Measurements from ENCODE around the gene MGAT4C.
A peak's percentile ranks its signal among the peaks of the same experiment; 100 is the strongest.

The MGAT4C gene

DNA sequence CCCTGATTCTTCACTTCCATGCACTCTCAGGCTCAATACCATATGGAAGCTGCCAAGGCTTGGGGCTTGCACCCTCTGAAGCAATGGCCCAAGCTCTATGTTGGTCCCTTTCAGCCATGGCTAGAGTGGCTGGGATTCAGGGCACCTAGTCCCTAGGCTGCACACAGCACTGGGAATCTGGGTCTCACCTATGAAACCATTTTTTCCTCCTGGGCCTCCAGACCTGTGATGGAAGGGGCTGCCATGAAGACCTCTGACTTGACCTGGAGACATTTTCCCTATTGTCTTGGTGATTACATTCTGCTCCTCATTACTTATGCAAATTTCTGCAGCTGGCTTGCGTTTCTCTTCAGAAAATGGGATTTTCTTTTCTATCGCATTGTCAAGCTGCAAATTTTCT is 258.1 kb downstream of the MGAT4C start:
- Histone ChIP-seq H2BK15ac (ENCODE audit: low read depth, poor library complexity, severe bottlenecking) (no peak overlapping the region), H3K27me3 (ENCODE audit: control insufficient read depth in 1 of 2, insufficient read depth in 1 of 2, low read length in 2 of 2) (no peaks in the 10 kb centered on the region), H3K23ac (ENCODE audit: low read length in 2 of 2) (no peak overlapping the region), H2BK12ac (ENCODE audit: low read length in 2 of 2) (no peak overlapping the region), H3K9ac (ENCODE audit: low read length) (no peak overlapping the region), H3K14ac (ENCODE audit: low read length in 2 of 2) (no peak overlapping the region), H3K4ac (ENCODE audit: low read depth in 1 of 2, low read length in 2 of 2) (no peak overlapping the region), H3K4me2 (ENCODE audit: low read length, poor library complexity, severe bottlenecking) (no peak overlapping the region), H2BK5ac (ENCODE audit: low read depth, low read length, poor library complexity, severe bottlenecking) (no peak overlapping the region), H3K79me1 (replicated peaks; ENCODE audit: low read length, poor library complexity, severe bottlenecking) (no peaks in the 10 kb centered on the region), H3K9me3 (ENCODE audit: control insufficient read depth, low read length) (peaks cover 13% of the 10 kb centered on the region), H3K18ac (ENCODE audit: low read depth in 1 of 2, low read length in 2 of 2) (no peak overlapping the region), H3K27ac (ENCODE audit: low read length, poor library complexity, severe bottlenecking) (no peak overlapping the region), H4K8ac (ENCODE audit: low read length) (no peak overlapping the region), H2BK120ac (ENCODE audit: low read depth, low read length) (no peak overlapping the region), H2AFZ (ENCODE audit: low read depth, low read length) (no peak overlapping the region), H2AK5ac (ENCODE audit: low read length, severe bottlenecking) (no peak overlapping the region), H4K91ac (ENCODE audit: low read length) (no peak overlapping the region), H3K4me1 (ENCODE audit: control insufficient read depth, insufficient read depth, low read depth, low read length) (no peaks in the 10 kb centered on the region), H3K4me3 (ENCODE audit: insufficient read depth in 1 of 2, low read depth in 1 of 2, low read length in 2 of 2) (no peak overlapping the region), H3K36me3 (ENCODE audit: control insufficient read depth in 1 of 2, insufficient read depth in 2 of 2, low read depth in 1 of 2, low read length in 2 of 2) (peaks cover 0 to 7% of the 10 kb centered on the region in 2 experiments)
- WGBS, result 89% methylated on average over 2 of the region's 2 CpGs
- no peak for DNase-seq

GRCh38 chr12:85996280-85996679 is 259.9 kb downstream of the MGAT4C start:
- H3K79me1 ChIP-seq (replicated peaks; ENCODE audit: low read length, poor library complexity, severe bottlenecking), result no peaks in the 10 kb centered on the region
- no peak overlapping the region for H4K91ac ChIP-seq (ENCODE audit: low read length)
- no peak overlapping the region for H2BK120ac ChIP-seq (ENCODE audit: low read depth, low read length)
- no peak overlapping the region for H2BK5ac ChIP-seq (ENCODE audit: low read depth, low read length, poor library complexity, severe bottlenecking)
- no peak overlapping the region for H3K4ac ChIP-seq (ENCODE audit: low read depth in 1 of 2, low read length in 2 of 2)
- peak; percentile 9 for DNase-seq
- no peak overlapping the region for H3K14ac ChIP-seq (ENCODE audit: low read length in 2 of 2)
- no peak overlapping the region for H2BK15ac ChIP-seq (ENCODE audit: low read depth, poor library complexity, severe bottlenecking)
- H2BK12ac ChIP-seq (ENCODE audit: low read length in 2 of 2), result no peak overlapping the region
- H3K9ac ChIP-seq (ENCODE audit: low read length), result no peak overlapping the region
- H3K4me1 ChIP-seq (ENCODE audit: control insufficient read depth, insufficient read depth, low read depth, low read length), result no peaks in the 10 kb centered on the region
- no peak overlapping the region for H3K27ac ChIP-seq (ENCODE audit: low read length, poor library complexity, severe bottlenecking)
- H4K8ac ChIP-seq (ENCODE audit: low read length), result no peak overlapping the region
- no peak overlapping the region for H2AK5ac ChIP-seq (ENCODE audit: low read length, severe bottlenecking)
- H3K9me3 ChIP-seq (ENCODE audit: control insufficient read depth, low read length), result peaks cover 26% of the 10 kb centered on the region
- peaks cover 0 to 13% of the 10 kb centered on the region in 2 experiments for H3K36me3 ChIP-seq (ENCODE audit: control insufficient read depth in 1 of 2, insufficient read depth in 2 of 2, low read depth in 1 of 2, low read length in 2 of 2)
- no peak overlapping the region for H2AFZ ChIP-seq (ENCODE audit: low read depth, low read length)
- no peaks in the 10 kb centered on the region for H3K27me3 ChIP-seq (ENCODE audit: control insufficient read depth in 1 of 2, insufficient read depth in 1 of 2, low read length in 2 of 2)
- no peak overlapping the region for H3K18ac ChIP-seq (ENCODE audit: low read depth in 1 of 2, low read length in 2 of 2)
- H3K4me2 ChIP-seq (ENCODE audit: low read length, poor library complexity, severe bottlenecking), result no peak overlapping the region
- H3K23ac ChIP-seq (ENCODE audit: low read length in 2 of 2), result no peak overlapping the region
- 100% methylated on average over 1 of the region's 3 CpGs for WGBS
- H3K4me3 ChIP-seq (ENCODE audit: insufficient read depth in 1 of 2, low read depth in 1 of 2, low read length in 2 of 2), result no peak overlapping the region

DNA sequence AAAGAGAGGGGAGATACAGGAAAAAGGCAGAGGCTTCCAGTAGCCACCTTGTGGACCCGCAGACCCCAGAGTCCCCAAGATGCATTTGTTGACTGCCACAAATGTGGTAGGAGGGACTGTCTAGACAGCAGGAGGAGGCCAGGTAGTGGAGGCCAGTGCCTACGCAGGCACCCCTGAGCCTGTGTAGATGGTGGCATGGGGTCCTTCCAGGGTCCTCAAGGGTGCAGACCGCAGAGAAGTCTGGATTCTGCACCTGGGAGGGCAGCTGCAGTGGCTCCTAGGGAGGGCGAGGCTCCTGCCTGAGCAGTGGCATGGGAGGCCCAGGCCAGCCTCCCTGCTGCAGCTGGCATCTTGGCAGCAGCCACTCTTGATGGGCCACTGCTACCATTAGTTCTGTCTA is 262.4 kb downstream of the MGAT4C start:
- H2AK5ac ChIP-seq (ENCODE audit: low read length, severe bottlenecking), result no peak overlapping the region
- DNase-seq, result no peak
- H3K14ac ChIP-seq (ENCODE audit: low read length in 2 of 2), result peak overlapping the region in 1 of 2 experiments; percentile 30
- no peak overlapping the region for H2BK5ac ChIP-seq (ENCODE audit: low read depth, low read length, poor library complexity, severe bottlenecking)
- no peaks in the 10 kb centered on the region for H3K79me1 ChIP-seq (replicated peaks; ENCODE audit: low read length, poor library complexity, severe bottlenecking)
- no peak overlapping the region for H3K27ac ChIP-seq (ENCODE audit: low read length, poor library complexity, severe bottlenecking)
- no peak overlapping the region for H4K8ac ChIP-seq (ENCODE audit: low read length)
- peaks cover 0 to 18% of the 10 kb centered on the region in 2 experiments for H3K36me3 ChIP-seq (ENCODE audit: control insufficient read depth in 1 of 2, insufficient read depth in 2 of 2, low read depth in 1 of 2, low read length in 2 of 2)
- no peak overlapping the region for H2BK120ac ChIP-seq (ENCODE audit: low read depth, low read length)
- no peak overlapping the region for H3K4me2 ChIP-seq (ENCODE audit: low read length, poor library complexity, severe bottlenecking)
- no peak overlapping the region for H2AFZ ChIP-seq (ENCODE audit: low read depth, low read length)
- no peak overlapping the region for H3K4me3 ChIP-seq (ENCODE audit: insufficient read depth in 1 of 2, low read depth in 1 of 2, low read length in 2 of 2)
- WGBS, result 96% methylated on average over 4 of the region's 4 CpGs
- H3K9me3 ChIP-seq (ENCODE audit: control insufficient read depth, low read length), result peaks cover 25% of the 10 kb centered on the region
- no peak overlapping the region for H3K9ac ChIP-seq (ENCODE audit: low read length)
- H3K4me1 ChIP-seq (ENCODE audit: control insufficient read depth, insufficient read depth, low read depth, low read length), result no peaks in the 10 kb centered on the region
- no peak overlapping the region for H3K4ac ChIP-seq (ENCODE audit: low read depth in 1 of 2, low read length in 2 of 2)
- H4K91ac ChIP-seq (ENCODE audit: low read length), result no peak overlapping the region
- H2BK15ac ChIP-seq (ENCODE audit: low read depth, poor library complexity, severe bottlenecking), result no peak overlapping the region
- no peak overlapping the region for H3K23ac ChIP-seq (ENCODE audit: low read length in 2 of 2)
- H2BK12ac ChIP-seq (ENCODE audit: low read length in 2 of 2), result no peak overlapping the region
- H3K18ac ChIP-seq (ENCODE audit: low read depth in 1 of 2, low read length in 2 of 2), result no peak overlapping the region
- no peaks in the 10 kb centered on the region for H3K27me3 ChIP-seq (ENCODE audit: control insufficient read depth in 1 of 2, insufficient read depth in 1 of 2, low read length in 2 of 2)

DNA sequence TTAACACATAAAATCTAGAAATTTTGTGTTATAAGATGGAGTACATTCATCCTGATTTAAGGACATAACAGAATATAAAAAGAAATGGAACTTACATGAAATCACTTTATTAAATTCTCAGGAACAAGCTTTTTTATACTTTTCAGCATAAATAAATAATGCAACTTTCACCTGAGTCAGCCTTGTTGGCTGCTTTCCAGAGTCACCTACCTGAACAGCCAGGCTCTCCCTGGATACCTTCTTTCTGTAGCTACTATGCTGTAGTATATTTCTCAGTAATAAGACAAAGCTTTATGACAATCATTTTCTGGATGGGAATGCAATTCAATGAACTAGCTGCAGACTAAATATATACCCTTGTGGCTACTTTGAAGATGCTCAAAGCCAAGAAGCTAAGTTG is 270.2 kb downstream of the MGAT4C start:
- Histone ChIP-seq H4K8ac (ENCODE audit: low read length) (no peak overlapping the region), H2AFZ (ENCODE audit: low read depth, low read length) (no peak overlapping the region), H3K4me2 (ENCODE audit: low read length, poor library complexity, severe bottlenecking) (no peak overlapping the region), H3K4me3 (ENCODE audit: insufficient read depth in 1 of 2, low read depth in 1 of 2, low read length in 2 of 2) (no peak overlapping the region), H3K36me3 (ENCODE audit: control insufficient read depth in 1 of 2, insufficient read depth in 2 of 2, low read depth in 1 of 2, low read length in 2 of 2) (peaks cover 0 to 2% of the 10 kb centered on the region in 2 experiments), H3K9ac (ENCODE audit: low read length) (no peak overlapping the region), H3K27ac (ENCODE audit: low read length, poor library complexity, severe bottlenecking) (no peak overlapping the region), H3K79me1 (replicated peaks; ENCODE audit: low read length, poor library complexity, severe bottlenecking) (no peaks in the 10 kb centered on the region), H4K91ac (ENCODE audit: low read length) (no peak overlapping the region), H2BK15ac (ENCODE audit: low read depth, poor library complexity, severe bottlenecking) (no peak overlapping the region), H3K18ac (ENCODE audit: low read depth in 1 of 2, low read length in 2 of 2) (no peak overlapping the region), H3K23ac (ENCODE audit: low read length in 2 of 2) (no peak overlapping the region), H3K9me3 (ENCODE audit: control insufficient read depth, low read length) (no peaks in the 10 kb centered on the region), H3K14ac (ENCODE audit: low read length in 2 of 2) (no peak overlapping the region), H2BK12ac (ENCODE audit: low read length in 2 of 2) (no peak overlapping the region), H3K4ac (ENCODE audit: low read depth in 1 of 2, low read length in 2 of 2) (no peak overlapping the region), H2AK5ac (ENCODE audit: low read length, severe bottlenecking) (no peak overlapping the region), H2BK120ac (ENCODE audit: low read depth, low read length) (no peak overlapping the region), H2BK5ac (ENCODE audit: low read depth, low read length, poor library complexity, severe bottlenecking) (no peak overlapping the region), H3K27me3 (ENCODE audit: control insufficient read depth in 1 of 2, insufficient read depth in 1 of 2, low read length in 2 of 2) (no peaks in the 10 kb centered on the region), H3K4me1 (ENCODE audit: control insufficient read depth, insufficient read depth, low read depth, low read length) (peaks cover 1% of the 10 kb centered on the region)
- DNase-seq, result no peak
